HG03103 (cell line): ENCODE data around the gene CELF2.

Experiments
- ATAC-seq: cut with Tn5 transposase; IDR thresholded peaks from one replicate; pipeline ENCODE4 v1.9.1; 2021; ENCODE audit warnings: low read depth; ENCODE audit not compliant: unreplicated experiment

CELF2 gene

GRCh38 chr10:11057018-11057417 is 39.3 kb downstream of the CELF2 start:
- no peak for ATAC-seq

- no peak for ATAC-seq
These were observed 39.8 kb downstream of the CELF2 start for GRCh38 chr10:11057448-11057847.

GRCh38 chr10:11057994-11058393 is 40.3 kb downstream of the CELF2 start:
- ATAC-seq, result no peak

GRCh38 chr10:11058965-11059364 is 41.3 kb downstream of the CELF2 start:
- ATAC-seq, result no peak

GRCh38 chr10:11063856-11064255 is 46.2 kb downstream of the CELF2 start:
- no peak for ATAC-seq

- ATAC-seq, result no peak
These were observed 47.2 kb downstream of the CELF2 start for GRCh38 chr10:11064832-11065231.

- no peak for ATAC-seq
These were observed 47.9 kb downstream of the CELF2 start for GRCh38 chr10:11065567-11065966.

- no peak for ATAC-seq
These were observed 48.8 kb downstream of the CELF2 start for GRCh38 chr10:11066520-11066919.

- ATAC-seq, result no peak
These were observed 51.4 kb downstream of the CELF2 start for GRCh38 chr10:11068861-11069633.

- no peak for ATAC-seq
These were observed 55.7 kb downstream of the CELF2 start for GRCh38 chr10:11073410-11073809.

GRCh38 chr10:11074536-11075267 is 57.0 kb downstream of the CELF2 start:
- peak; percentile 85 for ATAC-seq

- ATAC-seq, result no peak
These were observed 58.5 kb downstream of the CELF2 start for GRCh38 chr10:11076221-11076620.

GRCh38 chr10:11080564-11080984 is 62.9 kb downstream of the CELF2 start:
- peak; percentile 43 for ATAC-seq

- no peak for ATAC-seq
These were observed 63.7 kb downstream of the CELF2 start for GRCh38 chr10:11081408-11081807.

GRCh38 chr10:11082526-11082925 is 64.9 kb downstream of the CELF2 start:
- no peak for ATAC-seq

- ATAC-seq, result no peak
These were observed 65.4 kb downstream of the CELF2 start for GRCh38 chr10:11083051-11083450.

- ATAC-seq, result no peak
These were observed 67.9 kb downstream of the CELF2 start for GRCh38 chr10:11085545-11085944.

GRCh38 chr10:11086177-11086840 is 68.6 kb downstream of the CELF2 start:
- ATAC-seq, result no peak

- ATAC-seq, result no peak
These were observed 69.7 kb downstream of the CELF2 start for GRCh38 chr10:11087372-11087771.

- ATAC-seq, result no peak
These were observed 71.0 kb downstream of the CELF2 start for GRCh38 chr10:11088709-11089108.

- ATAC-seq, result no peak
These were observed 71.6 kb downstream of the CELF2 start for GRCh38 chr10:11089272-11089671.
